CD4-positive, alpha-beta T cell treated with Interleukin-17A for 1 hour (primary cell): ENCODE results near the gene AFAP1.

Source experiments
- DNase-seq: peaks from one replicate; pipeline ENCODE4 v3.0.0-alpha.2; 2020

Gene AFAP1

GRCh38 chr4:7912826-7913225, 26.8 kb downstream of the AFAP1 start:
- no peak for DNase-seq

- no peak for DNase-seq
Measured at GRCh38 chr4:7910952-7911578, 28.6 kb downstream of the AFAP1 start.

GRCh38 chr4:7910263-7910896, 29.3 kb downstream of the AFAP1 start:
- no peak for DNase-seq

GRCh38 chr4:7909463-7910262, 30.0 kb downstream of the AFAP1 start:
- DNase-seq: no peak

GRCh38 chr4:7908668-7909067, 31.0 kb downstream of the AFAP1 start:
- DNase-seq: no peak

- DNase-seq: no peak
Measured at GRCh38 chr4:7907142-7907541, 32.5 kb downstream of the AFAP1 start.

- DNase-seq: no peak
Measured at GRCh38 chr4:7906171-7906701, 33.4 kb downstream of the AFAP1 start.

GRCh38 chr4:7904952-7905915, 34.4 kb downstream of the AFAP1 start:
- DNase-seq: no peak

GRCh38 chr4:7903791-7904516, 35.7 kb downstream of the AFAP1 start:
- no peak for DNase-seq

GRCh38 chr4:7902826-7903225, 36.8 kb downstream of the AFAP1 start:
- DNase-seq: no peak

- DNase-seq: no peak
Measured at GRCh38 chr4:7902101-7902553, 37.5 kb downstream of the AFAP1 start.

- DNase-seq: no peak
Measured at GRCh38 chr4:7901311-7901885, 38.3 kb downstream of the AFAP1 start.

- DNase-seq: no peak
Measured at GRCh38 chr4:7900334-7900909, 39.2 kb downstream of the AFAP1 start.

GRCh38 chr4:7899184-7899869, 40.3 kb downstream of the AFAP1 start:
- DNase-seq: no peak

- no peak for DNase-seq
Measured at GRCh38 chr4:7898385-7898784, 41.3 kb downstream of the AFAP1 start.

- no peak for DNase-seq
Measured at GRCh38 chr4:7897811-7898210, 41.9 kb downstream of the AFAP1 start.

GRCh38 chr4:7894677-7895181, 44.9 kb downstream of the AFAP1 start:
- no peak for DNase-seq

GRCh38 chr4:7894098-7894676, 45.5 kb downstream of the AFAP1 start:
- no peak for DNase-seq

GRCh38 chr4:7893539-7893938, 46.1 kb downstream of the AFAP1 start:
- no peak for DNase-seq
